ENCODE measurements around the gene LINGO3. TPM values are rescaled to one million over a fixed set of nuclear protein-coding genes. Genes with fewer than 3 reads are reported as not detected.
A peak's percentile ranks its signal among the peaks of the same experiment; 100 is the strongest.

LINGO3 gene
- total and polyA plus RNA-seq, 3 donors from 2014 or later, result 0.45 to 3.5 (median 2.1) TPM

GRCh38 chr19:2296141-2296540, 11.8 kb downstream of the LINGO3 start:
- intact Hi-C loops (cut with DNase I; ENCODE audit: low total_unique reads), result no loop called here
- Histone ChIP-seq H3K27me3 (no peaks in the 10 kb centered on the region), H3K4me1 (peaks cover 9% of the 10 kb centered on the region), H3K9me3 (no peaks in the 10 kb centered on the region), H3K27ac (no peak overlapping the region), H3K36me3 (ENCODE audit: low read depth, missing control alignments) (no peaks in the 10 kb centered on the region), H3K4me3 (no peak overlapping the region)
- no peak for DNase-seq
- no peak for TF ChIP-seq CTCF (IDR thresholded peaks at IDR 0.05)
- WGBS, 2 donors, result 94 to 95% methylated on average over 16 of the region's 16 CpGs

- intact Hi-C loops (cut with DNase I; ENCODE audit: low total_unique reads), result no loop called here
- H3K27me3 ChIP-seq, result no peaks in the 10 kb centered on the region
- no peaks in the 10 kb centered on the region for H3K9me3 ChIP-seq
- WGBS, 2 donors, result 62 to 65% methylated on average over 23 to 26 of the region's 26 CpGs
- no peaks in the 10 kb centered on the region for H3K36me3 ChIP-seq (ENCODE audit: low read depth, missing control alignments)
- no peak overlapping the region for H3K27ac ChIP-seq
- peaks cover 12% of the 10 kb centered on the region for H3K4me1 ChIP-seq
- no peak overlapping the region for H3K4me3 ChIP-seq
- no peak for DNase-seq
- TF ChIP-seq CTCF (IDR thresholded peaks at IDR 0.05) (no peak), POLR2A (IDR thresholded peaks at IDR 0.05) (no peak)
Observed at GRCh38 chr19:2294687-2295335, 13.1 kb downstream of the LINGO3 start.

- H3K9me3 ChIP-seq, result no peaks in the 10 kb centered on the region
- peak; percentile 70 for DNase-seq
- TF ChIP-seq CTCF (IDR thresholded peaks at IDR 0.05) (no peak), POLR2A (IDR thresholded peaks at IDR 0.05) (no peak)
- WGBS, 2 donors, result 30 to 43% methylated on average over 2 to 42 of the region's 67 CpGs
- no peaks in the 10 kb centered on the region for H3K36me3 ChIP-seq (ENCODE audit: low read depth, missing control alignments)
- H3K4me1 ChIP-seq, result peaks cover 13% of the 10 kb centered on the region
- H3K4me3 ChIP-seq, result peak overlapping the region; percentile 18 to 47
- H3K27ac ChIP-seq, result no peak overlapping the region
- H3K27me3 ChIP-seq, result no peaks in the 10 kb centered on the region
- intact Hi-C loops (cut with DNase I; ENCODE audit: low total_unique reads), result no loop called here
Observed at GRCh38 chr19:2291185-2291751, 16.7 kb downstream of the LINGO3 start.

GRCh38 chr19:2290441-2291184, 17.3 kb downstream of the LINGO3 start:
- intact Hi-C loops (cut with DNase I; ENCODE audit: low total_unique reads), result no loop called here
- no peaks in the 10 kb centered on the region for H3K27me3 ChIP-seq

More at GRCh38 chr19:2290441-2291184, 17.3 kb downstream of the LINGO3 start:
- H3K36me3 ChIP-seq (ENCODE audit: low read depth, missing control alignments), result no peaks in the 10 kb centered on the region
- H3K4me1 ChIP-seq, result peaks cover 13% of the 10 kb centered on the region
- H3K27ac ChIP-seq, result no peak overlapping the region
- DNase-seq, result no peak
- H3K9me3 ChIP-seq, result no peaks in the 10 kb centered on the region
- 26 to 40% methylated on average over 30 to 69 of the region's 82 CpGs for WGBS, 2 donors
- H3K4me3 ChIP-seq, result peak overlapping the region; percentile 18 to 47
- no peak for TF ChIP-seq CTCF (IDR thresholded peaks at IDR 0.05)
- no peak for TF ChIP-seq POLR2A (IDR thresholded peaks at IDR 0.05)

All from testis (tissue), 3 donors.